Cortex of kidney (tissue), 1 donor: Measurements from ENCODE around the gene MBOAT7.
"Not testable (repeated sequence)": the region's sequence is repeated elsewhere in the genome, so short reads cannot be mapped to it uniquely, and the experiment has no call there.

Source experiments
- DNase-seq: peaks from one replicate; lab custom pipeline; 2025; lab: John Stamatoyannopoulos, UW

Gene MBOAT7, protein sequence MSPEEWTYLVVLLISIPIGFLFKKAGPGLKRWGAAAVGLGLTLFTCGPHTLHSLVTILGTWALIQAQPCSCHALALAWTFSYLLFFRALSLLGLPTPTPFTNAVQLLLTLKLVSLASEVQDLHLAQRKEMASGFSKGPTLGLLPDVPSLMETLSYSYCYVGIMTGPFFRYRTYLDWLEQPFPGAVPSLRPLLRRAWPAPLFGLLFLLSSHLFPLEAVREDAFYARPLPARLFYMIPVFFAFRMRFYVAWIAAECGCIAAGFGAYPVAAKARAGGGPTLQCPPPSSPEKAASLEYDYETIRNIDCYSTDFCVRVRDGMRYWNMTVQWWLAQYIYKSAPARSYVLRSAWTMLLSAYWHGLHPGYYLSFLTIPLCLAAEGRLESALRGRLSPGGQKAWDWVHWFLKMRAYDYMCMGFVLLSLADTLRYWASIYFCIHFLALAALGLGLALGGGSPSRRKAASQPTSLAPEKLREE

DNA sequence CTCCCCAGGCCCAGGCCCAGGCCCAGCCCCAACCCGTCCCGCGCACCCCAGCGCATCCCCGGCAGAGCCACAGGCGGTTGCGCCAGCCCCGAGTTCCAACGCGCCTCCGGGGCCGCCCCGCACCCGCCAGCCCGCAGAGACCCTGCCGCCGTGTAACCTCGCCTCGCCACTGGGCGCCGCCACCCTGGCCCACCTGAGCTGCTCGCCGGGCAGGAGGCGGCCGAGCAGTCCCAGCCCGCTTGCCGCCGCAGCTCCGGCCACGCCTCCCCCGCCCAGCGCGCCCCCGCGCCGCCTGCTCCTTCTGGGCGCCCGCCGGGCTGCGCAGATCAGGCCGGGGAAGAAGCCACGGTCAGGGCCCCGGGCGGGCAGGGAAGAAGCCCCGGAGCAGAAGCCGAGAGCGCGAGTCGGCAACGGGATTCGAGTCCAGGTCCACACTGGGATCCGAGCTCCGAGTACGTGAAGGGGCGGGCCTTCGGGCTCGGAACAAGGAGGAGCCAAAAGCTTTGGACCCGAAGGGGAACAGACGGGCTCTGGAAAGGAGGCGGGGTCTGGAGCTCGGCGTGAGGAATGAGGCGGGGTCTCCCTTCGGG is at the start of gene MBOAT7:
Gene MBOAT7 (minus strand): TSS at position 436 of the 590 bp plus-strand sequence. CDS start 1,072 bp downstream, outside the sequence.
- DNase-seq: peak; percentile 94

DNA sequence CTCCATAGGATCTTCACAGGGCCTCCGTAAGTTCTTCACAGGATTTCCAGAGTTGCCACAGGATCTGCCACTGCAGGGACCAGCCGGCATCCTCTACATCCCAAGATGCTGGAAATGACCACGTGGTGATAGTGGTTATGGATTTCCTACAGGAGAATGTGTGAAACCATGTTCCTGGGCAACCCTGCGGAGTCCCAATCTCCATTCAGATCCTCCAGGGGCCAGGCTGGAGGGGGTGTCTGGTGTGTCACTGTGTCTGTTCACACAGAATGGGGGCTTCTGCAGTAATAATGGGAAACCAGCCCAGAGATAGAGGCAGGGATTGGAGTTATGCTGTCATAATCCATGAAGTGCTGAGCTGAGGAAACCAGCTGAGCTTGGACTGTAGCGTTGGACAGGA is 44.6 kb upstream of the MBOAT7 start:
- DNase-seq: no peak

DNA sequence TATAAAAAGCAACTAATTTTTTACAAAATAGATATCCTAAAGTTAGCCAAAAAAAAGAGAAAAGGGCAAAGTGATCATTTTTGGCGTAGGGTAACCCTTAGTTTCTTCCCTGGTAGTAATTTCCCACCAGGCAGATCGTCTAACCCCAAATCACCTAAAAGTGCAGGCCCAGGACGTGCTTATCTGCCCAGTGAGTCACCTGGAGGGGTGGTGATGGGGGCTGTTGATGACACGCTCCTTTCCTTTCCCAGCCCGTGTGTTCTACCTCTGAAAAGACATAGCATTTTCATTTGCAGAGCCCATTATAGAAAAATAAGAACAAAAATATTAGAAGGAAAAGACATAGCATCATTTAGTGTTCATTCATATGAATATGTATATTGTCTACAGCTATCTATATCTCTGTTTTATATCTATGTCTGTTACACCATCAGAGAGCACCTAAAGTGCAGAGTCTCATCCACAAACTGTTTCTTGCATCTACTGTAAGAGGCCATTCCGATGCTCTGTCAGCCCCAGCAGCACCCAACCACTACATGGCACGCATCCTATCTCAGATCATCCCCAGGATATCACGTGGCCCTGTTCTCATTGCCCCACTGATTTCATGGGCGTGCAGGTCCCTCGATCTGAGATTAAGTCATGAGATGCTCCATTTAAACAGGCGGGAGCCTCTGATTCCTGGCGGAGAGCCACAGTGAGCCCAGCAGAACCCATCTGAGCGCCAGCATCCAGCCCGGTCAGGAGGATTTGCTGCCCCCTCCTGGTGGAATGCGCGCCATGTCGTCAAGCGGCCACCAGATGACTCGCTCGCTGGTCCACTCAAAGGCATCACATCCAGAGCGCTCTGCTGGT is 41.9 kb upstream of the MBOAT7 start:
- DNase-seq: no peak

DNA sequence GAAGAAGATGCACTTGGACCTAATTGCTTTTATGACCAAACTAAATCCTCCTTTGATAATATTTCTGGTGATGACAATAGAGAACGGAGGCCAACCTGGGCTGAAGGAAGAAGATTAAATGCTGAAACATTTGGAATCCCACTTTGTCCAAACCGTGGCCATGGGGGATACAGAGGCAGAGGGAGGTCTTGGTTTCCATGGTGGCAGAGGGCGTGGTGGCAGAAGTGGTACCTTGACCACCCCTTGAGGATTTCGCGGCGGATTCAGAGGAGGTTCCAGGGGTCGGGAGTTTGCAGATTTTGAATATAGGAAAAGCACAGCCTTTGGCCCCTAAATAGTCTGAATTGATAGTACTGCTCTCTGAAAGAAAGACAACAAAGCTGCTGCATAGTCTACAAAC is 40.7 kb upstream of the MBOAT7 start:
- DNase-seq: no peak

DNA sequence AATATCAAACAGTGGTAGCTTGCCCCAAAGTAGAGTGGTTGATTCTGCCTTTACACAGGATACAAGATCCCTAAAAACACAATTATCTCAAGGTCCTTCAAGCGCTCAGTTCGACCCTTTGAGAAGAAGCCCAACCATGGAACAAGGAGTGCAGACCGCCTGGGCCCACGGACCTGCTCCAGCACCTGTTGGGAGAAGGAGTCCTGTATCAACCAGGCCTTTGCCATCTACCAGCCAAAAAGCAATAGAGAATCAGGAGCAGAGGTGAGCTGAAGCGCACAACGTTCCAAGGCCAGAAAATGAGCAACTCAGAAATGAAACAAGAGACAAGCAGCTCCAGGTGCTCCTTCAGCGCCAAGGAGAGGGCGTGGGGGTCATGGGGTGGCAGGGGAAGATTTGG is 39.8 kb upstream of the MBOAT7 start:
- DNase-seq: no peak

DNA sequence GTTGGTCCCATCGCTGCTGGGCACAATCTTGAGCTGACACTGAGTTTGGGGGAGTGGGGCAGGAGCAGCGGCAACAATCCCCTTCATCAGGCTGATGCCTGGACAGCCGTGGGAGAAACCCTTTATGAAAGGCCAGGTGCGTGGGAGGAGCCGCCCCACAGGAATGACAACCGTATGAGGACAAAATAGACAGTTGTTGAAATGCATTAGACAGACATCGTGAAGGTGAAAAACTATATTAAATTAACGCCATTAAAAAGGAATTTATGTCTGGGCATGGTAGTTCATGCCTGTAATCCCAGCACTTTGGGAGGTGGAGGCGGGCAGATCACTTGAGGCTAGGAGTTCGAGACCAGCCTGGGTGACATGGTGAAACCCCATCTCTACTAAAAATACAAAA is 35.2 kb upstream of the MBOAT7 start:
- not testable (repeated sequence) for DNase-seq

DNA sequence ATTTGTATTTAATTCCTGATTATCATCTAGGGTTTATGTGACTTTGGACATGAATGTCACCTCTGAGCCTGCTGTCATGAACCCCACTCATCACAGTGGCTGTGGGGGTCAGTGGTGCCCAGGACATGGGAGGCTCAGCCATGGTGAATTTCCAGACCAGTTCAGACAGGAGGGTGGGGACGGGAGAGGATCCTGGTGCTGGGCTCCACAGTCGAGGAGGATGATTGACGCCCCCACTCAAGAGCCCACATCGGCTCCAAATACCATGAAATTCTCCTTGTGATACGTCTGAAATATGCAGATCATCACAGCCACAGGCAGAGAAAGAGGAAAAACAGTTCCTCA is 34.5 kb upstream of the MBOAT7 start:
- not testable (repeated sequence) for DNase-seq

DNA sequence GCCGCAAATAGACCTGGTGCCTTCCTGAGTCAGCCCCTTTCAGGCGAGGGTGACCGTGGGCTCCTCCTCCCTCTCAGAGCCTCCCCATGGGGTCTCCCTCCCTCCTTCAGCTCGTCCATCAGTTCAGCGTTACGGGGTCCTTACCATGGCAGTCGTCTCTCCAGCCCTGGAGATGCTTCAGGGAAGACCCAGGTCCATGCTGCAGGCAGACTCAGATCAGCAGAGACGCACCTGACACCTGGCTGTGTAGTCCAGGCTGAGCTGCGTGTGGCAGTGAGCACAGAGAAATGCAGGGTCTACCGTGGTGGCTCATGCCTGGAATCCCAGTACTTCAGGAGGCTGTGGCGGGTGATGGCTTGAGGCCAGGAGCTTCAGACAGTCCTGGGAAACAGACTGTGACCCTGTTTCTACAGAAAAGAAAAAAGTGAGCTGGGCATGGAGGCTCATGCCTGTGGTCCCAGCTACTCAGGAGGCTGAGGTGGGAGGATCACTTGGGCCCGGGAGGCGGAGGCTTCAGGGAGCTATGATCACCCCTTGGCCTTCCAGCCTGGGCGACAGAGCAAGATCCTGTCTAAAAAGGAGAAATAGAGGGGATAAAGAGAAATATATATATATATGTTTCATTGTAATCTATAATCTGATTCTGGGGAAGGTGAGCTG is 34.0 kb upstream of the MBOAT7 start:
- not testable (repeated sequence) for DNase-seq

DNA sequence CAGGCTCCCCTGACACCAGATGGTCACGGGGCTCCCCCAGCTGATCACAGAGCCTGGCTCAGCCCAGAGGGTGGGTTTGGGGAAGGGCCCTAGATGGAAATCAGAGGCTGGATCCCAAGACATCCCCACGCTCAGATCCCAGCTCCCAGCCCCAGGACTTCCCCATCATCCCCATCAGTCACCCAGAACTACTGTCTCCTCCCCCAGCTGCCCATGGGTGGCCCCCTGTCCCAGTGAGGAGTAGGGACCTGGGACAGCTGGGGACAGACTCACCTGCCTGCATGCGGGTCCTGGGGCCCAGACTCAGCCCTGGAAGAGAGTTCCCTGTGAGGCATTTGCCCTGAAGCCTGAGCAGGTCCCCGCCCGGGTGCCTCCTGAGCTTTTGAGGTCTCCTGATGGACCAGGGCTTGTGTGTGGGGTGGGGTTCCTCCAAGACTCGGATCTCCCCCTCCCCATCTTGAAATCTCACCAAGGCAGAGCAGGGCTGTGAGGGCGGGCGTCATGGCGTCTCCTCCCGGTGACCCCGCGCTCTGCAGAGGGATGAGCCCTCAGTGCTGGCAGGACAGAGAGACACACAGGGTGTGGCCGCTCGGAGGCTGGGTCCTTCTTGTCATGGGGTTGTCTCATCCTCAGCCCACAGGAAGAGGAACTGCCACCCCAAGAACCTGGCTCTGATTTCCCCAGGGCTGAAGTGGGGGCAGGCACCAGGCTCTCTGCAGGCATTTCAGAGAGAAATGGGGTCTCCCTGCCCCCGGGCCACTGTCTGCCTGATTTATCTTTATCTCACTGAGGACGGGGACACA is 33.3 kb upstream of the MBOAT7 start, which contains the start of gene LILRB3:
Gene LILRB3 (minus strand): TSS at position 534 of the 803 bp plus-strand sequence. CDS start 31 bp downstream, at position 503.
- DNase-seq: not testable (repeated sequence)

DNA sequence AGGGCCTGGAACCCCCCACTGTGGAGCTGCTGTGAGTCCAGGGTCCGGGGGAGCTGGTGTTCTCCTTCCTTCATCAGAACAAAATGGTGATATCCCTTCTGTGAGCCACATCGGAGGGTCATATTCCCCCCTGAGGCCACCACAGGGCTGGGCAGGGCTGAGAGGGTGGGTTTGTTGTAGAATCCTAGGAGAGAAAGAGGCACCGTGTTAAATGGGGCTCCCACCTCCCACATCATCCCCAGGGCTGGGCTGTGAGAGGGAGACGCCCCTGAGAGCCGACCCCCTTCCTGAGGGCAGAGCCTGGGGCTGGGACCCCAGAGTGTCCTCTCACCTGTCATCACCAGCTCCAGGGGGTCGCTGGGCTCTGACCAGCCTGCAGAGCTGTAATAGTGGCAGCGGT is 32.6 kb upstream of the MBOAT7 start:
- DNase-seq: not testable (repeated sequence)

DNA sequence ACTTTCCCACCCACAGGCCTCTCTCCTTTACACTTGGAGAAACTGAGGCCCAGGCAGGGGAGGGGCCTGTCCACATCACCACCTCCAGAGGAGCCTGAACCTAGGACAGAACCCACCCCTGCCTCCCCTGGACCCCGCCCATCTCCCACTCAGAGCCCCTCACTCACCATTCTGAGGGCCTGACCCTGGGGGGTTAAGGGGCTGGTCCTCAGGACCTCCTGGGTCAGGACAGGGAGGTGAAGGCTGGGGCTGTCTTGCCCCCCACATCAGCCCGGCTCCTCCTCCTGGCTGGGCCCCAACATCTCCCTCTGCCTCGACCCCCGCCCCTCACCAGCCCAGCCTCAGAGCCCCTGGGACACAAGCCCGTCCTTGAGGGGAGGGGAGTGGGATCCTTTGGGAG is 30.3 kb upstream of the MBOAT7 start:
- not testable (repeated sequence) for DNase-seq

DNA sequence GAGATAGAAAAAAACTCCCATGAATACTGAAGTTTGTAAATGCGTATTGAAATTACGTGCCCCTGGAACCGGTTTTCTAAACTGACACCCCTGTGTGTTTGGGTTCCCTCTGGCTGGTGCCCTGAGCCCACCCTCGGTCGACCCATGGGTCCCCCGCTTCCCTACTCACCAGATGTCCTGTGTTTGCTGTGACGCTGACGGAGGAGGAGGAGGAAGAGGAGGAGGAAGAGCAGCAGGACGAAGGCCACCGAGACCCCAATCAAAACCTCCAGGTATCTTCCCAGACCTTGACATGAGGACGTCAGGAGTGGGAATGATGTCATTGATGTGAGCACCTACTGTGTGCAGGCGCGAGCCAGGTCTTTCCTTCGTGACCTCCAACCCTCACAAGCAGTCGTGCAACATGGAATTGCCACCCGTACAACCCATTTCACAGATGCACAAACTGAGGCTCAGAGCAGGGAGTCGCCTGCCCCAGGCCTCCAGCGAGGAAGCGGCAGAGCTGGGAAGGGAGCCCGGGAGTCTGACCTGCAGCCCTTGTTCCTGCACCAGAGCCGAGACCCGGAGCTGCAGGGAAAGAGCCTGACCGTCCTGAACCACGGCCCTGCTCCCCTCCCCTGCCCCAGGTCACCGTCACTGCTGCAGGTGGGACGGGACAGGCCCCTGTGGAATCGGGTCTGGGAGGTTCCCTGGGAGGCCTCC is 29.7 kb upstream of the MBOAT7 start:
- no peak for DNase-seq

DNA sequence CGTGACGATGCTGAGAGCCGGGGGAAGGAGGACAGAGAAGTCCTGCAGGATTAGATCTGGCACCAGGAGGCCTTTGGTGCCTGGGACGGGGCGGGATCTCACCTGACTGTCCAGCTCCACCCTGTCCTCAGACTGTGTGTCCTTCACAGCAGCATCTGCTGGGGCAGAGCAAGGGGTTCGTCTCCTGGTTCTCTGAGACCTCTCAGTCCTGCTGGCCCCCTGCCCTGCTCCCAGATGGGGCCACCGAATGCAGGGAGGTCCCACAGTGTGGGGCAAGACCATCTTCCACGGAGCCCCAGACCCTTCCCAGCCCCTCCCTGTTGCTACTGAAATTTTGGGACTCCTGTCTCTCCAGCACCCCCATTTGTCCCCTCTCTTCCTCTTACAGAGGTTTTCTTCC is 28.9 kb upstream of the MBOAT7 start:
- DNase-seq: no peak

DNA sequence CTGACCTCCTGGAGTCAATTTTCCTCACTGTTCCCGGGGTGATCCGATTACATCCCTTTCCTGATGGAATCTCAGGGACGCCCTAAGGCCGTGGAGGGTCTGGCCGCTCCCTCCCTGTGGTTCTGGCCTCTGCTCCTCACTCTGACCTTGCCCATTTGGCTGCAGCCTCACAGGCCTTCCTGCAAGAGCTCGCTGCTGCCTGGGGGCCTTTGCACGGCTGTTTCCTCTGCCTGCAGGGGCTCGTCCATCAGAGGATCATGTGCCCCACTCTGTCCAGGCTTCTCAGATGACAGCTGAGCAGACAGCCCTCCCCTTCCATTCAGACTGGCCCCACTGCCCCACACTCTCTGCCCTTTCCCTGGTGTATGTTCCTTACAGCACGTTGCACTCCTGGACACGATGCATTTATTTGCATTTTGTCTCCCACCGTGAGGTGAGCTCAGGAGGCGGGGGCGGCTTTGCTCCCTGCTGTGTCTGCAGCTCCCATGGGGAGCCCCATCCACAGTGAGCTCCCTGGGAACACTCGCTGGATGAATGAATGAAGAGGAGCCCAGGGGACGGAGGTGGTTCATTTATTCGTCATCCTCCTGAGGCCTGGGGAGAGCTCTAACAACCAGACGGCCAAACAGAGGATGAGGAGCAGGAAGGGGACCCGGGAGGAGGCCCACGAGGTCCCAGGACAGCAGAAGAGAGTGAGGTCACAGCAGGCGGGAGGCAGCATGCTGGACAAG is 28.3 kb upstream of the MBOAT7 start:
- not testable (repeated sequence) for DNase-seq

DNA sequence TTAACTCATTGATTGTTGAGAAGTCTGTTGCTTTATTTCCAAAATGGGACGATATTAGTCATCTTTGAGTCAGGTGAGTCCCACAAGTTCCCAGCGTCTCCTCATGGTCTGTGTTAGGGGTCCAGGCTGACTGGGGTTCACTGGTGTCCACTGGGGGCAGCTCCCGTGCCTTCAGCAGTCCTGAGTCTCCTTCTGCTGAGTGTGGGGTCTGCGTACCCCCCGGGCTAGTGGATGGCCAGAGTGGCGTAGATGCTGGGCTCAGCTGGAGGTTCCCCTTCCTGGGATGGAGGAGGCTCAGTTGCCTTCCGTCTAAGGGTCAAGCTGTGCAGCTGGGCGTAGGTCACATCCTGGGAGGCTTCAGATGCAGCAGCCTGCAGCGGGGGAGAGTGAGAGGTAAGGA is 27.5 kb upstream of the MBOAT7 start:
- DNase-seq: no peak

DNA sequence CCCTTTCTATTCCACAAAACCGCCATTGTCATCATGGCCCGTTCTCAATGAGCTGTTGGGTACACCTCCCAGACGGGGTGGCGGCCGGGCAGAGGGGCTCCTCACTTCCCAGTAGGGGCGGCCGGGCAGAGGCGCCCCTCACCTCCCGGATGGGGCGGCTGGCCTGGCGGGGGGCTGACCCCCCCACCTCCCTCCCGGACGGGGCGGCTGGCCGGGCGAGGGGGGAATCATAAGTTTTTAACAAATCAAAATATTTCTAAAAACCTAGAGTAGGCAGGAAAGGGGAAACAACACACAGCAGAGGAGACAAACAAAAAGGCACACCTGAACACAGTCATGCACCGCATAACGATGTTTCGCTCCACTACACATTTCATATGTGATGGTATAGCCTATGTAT is 25.4 kb upstream of the MBOAT7 start:
- DNase-seq: not testable (repeated sequence)

DNA sequence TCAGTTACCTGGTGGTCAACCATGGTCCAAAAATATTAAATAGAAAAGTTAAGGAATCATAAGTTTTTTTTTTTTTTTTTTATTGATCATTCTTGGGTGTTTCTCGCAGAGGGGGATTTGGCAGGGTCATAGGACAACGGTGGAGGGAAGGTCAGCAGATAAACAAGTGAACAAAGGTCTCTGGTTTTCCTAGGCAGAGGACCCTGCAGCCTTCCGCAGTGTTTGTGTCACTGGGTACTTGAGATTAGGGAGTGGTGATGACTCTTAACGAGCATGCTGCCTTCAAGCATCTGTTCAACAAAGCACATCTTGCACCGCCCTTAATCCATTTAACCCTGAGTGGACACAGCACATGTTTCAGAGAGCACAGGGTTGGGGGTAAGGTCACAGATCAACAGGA is 24.8 kb upstream of the MBOAT7 start:
- DNase-seq: not testable (repeated sequence)

DNA sequence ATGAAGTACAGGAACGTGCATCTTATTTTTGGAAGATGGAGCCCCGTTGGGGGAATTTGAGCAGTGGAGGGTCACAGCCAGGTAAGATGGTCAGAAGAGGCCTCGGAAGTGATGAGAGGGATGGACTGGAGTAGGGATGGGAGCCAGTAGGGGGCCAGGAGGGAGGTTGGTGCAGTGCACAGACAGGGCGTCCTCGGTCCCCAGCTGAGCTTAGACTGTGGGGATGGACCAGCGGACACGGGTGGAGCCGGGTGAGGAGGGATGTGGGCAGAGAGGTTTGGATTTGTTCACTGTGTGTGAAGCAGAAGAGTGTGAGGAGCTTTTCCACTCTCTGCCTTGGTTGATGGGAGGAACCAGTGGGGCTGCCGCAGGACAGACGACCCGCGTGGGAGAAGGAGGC is 21.9 kb upstream of the MBOAT7 start:
- DNase-seq: no peak

DNA sequence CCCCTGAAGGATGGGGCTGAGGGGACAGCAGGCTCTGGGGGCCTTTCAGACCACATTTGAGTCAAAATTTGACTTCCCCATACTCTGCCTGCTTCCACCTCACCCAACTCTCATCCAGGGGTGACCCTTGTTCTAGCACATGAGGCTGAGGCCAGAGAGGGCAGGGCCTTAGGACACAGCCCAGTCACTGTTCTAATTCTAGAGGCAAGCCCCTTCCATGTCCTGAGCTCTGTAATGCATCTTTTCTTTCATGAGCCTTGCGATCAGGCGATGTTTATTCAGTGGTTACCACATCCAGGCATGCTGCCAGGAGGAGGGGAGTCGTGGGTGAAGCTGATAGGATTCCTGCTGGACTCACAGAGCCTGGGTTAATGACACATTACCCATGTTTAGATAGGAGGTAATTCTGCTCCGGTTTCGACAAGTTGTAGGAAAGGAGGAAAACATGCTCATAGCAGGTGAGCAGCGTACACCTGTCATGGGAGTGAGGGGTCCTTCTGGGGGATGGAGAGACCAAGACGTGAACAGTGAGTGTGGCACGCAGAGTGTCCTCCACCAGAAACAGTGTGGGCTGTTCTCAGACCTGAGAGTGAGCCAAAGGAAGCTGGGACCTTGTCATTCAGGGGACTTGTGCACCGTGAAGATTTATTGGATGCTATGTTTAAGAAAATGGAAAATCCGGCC is 20.6 kb upstream of the MBOAT7 start:
- no peak for DNase-seq
